K562 (cell line): ENCODE results near the gene ACE. TPM values are rescaled to one million over a fixed set of nuclear protein-coding genes. Genes with fewer than 3 reads are reported as not detected.
A peak's percentile ranks its signal among the peaks of the same experiment; 100 is the strongest.

Experiments
- BRD4 ChIP-seq: fragments of 200-600 bp; sonication (generic); IDR thresholded peaks from 2 replicates; pipeline ENCODE4 v1.6.1; 2017; ENCODE audit warnings: inconsistent platforms
- HMGN3 ChIP-seq: IDR thresholded peaks from 2 replicates; pipeline ENCODE4 v1.6.1; 2011; ENCODE audit warnings: borderline replicate concordance, low read depth, mild to moderate bottlenecking, mixed read lengths, low read length; ENCODE audit not compliant: insufficient read length; ENCODE audit errors: extremely low read depth
- RAD21 ChIP-seq, 2 experiments: fragments of 250-450 bp in 1 of 2; fragments of 450-650 bp in 1 of 2; sonication (Bioruptor Pico) in 1 of 2; formaldehyde crosslinking in 1 of 2; IDR thresholded peaks in 1 of 2; conservative IDR thresholded peaks in 1 of 2; 2 replicates each; pipeline versions ENCODE4 v1.4.0 to v1.8.0; 2020 to 2022; ENCODE audit warnings: mild to moderate bottlenecking in 2 of 2, moderate library complexity in 1 of 2
- SAFB ChIP-seq: fragments of 200-400 bp; formaldehyde crosslinking; IDR thresholded peaks from 2 replicates; pipeline ENCODE4 v1.6.1; 2017; ENCODE audit warnings: low read depth, low read length, borderline replicate concordance
- SIRT6 ChIP-seq: IDR thresholded peaks from one replicate; pipeline ENCODE4 v1.6.1; 2012; ENCODE audit warnings: low read depth, mild to moderate bottlenecking, control low read depth, inconsistent platforms, low read length, moderate library complexity
- THRAP3 ChIP-seq: fragments of 450-650 bp; IDR thresholded peaks from 2 replicates; pipeline ENCODE4 v1.6.1; 2016; ENCODE audit warnings: mild to moderate bottlenecking, inconsistent platforms, borderline replicate concordance
- polyA plus RNA-seq, 8 experiments: library from polyadenylated mRNA; depleted of rRNA in 4 of 8; stranded (reverse) in 5 of 8; unstranded in 3 of 8; fragments of >200 nt; fragmentation: Nextera tagmentation in 2 of 8; fragmentation: Illumina TruSeq in 1 of 8; extraction: Ambion mirVana in 2 of 8; extraction: Trizol in 1 of 8; gene quantifications; 2 replicates each; pipeline versions ENCODE4 v1.2.1 to v1.2.3, GENCODE V29; 2011 to 2014; ENCODE audit warnings: inconsistent platforms in 1 of 8, missing spikeins in 1 of 8
- total RNA-seq, 7 experiments: library from RNA; depleted of rRNA in 6 of 7; stranded (reverse); fragments of >200 nt in 6 of 7; fragmentation: Illumina TruSeq in 2 of 7; extraction: Trizol in 2 of 7; gene quantifications; 2 replicates each; pipeline versions ENCODE4 v1.2.1 to v1.2.3, GENCODE V29; 2011 to 2021; ENCODE audit warnings: low replicate concordance in 1 of 7
- TF ChIP-seq, protein P1 (sequence below): sonication (generic); formaldehyde crosslinking; IDR thresholded peaks from 2 replicates; pipeline ENCODE4 v1.8.0; 2022; ENCODE audit warnings: mild to moderate bottlenecking, missing genetic modification reagents
- TF ChIP-seq, protein P2 (sequence below): sonication (generic); formaldehyde crosslinking; IDR thresholded peaks from 2 replicates; pipeline ENCODE4 v1.8.0; 2022; ENCODE audit warnings: mild to moderate bottlenecking, missing genetic modification reagents
- TF ChIP-seq, protein P3 (sequence below): sonication (generic); formaldehyde crosslinking; IDR thresholded peaks from 2 replicates; pipeline ENCODE4 v1.8.0; 2022; ENCODE audit warnings: missing genetic modification reagents, mild to moderate bottlenecking, borderline replicate concordance
- TF ChIP-seq, protein P4 (sequence below): sonication (generic); formaldehyde crosslinking; IDR thresholded peaks from 2 replicates; pipeline ENCODE4 v1.8.0; 2023; ENCODE audit warnings: mild to moderate bottlenecking, missing genetic modification reagents
- TF ChIP-seq, protein P5 (sequence below): sonication (generic); formaldehyde crosslinking; IDR thresholded peaks from 2 replicates; pipeline ENCODE4 v1.8.0; 2023; ENCODE audit warnings: mild to moderate bottlenecking, missing genetic modification reagents

The ACE gene
- total and polyA plus RNA-seq, 9 of the 15 experiments (the other 6 are each of a cell fraction or from before 2014, with no cell fraction given), result 0.07 to 2.5 (median 0.47) TPM; not detected in 1

DNA sequence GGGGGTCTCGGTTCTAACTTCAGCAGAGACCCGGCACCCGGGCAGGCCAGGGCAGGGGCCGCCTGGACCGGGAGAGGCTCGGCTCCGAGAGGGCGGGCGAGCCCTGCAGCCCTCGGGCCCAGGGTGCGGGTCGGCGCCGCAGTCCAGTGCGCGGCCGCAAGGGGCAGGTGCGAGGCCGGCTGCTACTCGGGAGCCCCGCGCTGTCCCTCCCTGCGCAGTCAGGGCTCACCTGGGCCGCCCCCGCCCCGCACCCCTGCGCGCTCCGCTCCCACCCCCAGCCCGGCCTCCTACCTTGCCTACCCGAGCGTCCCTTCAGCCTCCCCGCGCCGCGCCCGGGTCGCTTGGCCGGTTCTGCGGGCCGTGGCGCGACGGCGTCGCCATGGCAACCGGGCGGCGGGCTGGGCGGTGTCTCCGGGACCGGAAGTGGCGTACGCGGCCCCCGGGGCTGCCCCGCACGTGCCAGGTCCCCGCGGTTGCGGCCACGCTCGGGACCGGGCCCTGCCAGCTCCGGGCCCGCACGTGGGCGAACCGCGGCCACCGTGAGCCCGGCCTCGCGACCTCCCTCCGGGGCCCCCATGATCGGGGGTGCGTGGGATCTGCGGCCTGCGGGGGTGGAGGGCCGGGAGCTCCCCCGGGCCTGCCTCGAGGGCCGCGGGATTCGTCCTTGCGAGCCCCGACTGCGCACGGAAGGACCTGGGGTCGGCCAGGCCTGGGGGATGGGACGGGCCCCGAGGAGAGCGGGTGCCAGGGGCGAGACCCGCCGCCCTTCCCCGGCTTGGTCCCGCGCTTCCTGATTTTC, 30.7 kb upstream of the ACE start, which contains the start of gene CYB561 (continued):
- TF ChIP-seq, protein P1, sequence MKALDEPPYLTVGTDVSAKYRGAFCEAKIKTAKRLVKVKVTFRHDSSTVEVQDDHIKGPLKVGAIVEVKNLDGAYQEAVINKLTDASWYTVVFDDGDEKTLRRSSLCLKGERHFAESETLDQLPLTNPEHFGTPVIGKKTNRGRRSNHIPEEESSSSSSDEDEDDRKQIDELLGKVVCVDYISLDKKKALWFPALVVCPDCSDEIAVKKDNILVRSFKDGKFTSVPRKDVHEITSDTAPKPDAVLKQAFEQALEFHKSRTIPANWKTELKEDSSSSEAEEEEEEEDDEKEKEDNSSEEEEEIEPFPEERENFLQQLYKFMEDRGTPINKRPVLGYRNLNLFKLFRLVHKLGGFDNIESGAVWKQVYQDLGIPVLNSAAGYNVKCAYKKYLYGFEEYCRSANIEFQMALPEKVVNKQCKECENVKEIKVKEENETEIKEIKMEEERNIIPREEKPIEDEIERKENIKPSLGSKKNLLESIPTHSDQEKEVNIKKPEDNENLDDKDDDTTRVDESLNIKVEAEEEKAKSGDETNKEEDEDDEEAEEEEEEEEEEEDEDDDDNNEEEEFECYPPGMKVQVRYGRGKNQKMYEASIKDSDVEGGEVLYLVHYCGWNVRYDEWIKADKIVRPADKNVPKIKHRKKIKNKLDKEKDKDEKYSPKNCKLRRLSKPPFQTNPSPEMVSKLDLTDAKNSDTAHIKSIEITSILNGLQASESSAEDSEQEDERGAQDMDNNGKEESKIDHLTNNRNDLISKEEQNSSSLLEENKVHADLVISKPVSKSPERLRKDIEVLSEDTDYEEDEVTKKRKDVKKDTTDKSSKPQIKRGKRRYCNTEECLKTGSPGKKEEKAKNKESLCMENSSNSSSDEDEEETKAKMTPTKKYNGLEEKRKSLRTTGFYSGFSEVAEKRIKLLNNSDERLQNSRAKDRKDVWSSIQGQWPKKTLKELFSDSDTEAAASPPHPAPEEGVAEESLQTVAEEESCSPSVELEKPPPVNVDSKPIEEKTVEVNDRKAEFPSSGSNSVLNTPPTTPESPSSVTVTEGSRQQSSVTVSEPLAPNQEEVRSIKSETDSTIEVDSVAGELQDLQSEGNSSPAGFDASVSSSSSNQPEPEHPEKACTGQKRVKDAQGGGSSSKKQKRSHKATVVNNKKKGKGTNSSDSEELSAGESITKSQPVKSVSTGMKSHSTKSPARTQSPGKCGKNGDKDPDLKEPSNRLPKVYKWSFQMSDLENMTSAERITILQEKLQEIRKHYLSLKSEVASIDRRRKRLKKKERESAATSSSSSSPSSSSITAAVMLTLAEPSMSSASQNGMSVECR (CRISPR knock-in tag), result peak; percentile 92
- 0 out of 2 replicates have a peak, but pooled peaks have one; percentile 28 for TF ChIP-seq SAFB
- TF ChIP-seq, protein P2, sequence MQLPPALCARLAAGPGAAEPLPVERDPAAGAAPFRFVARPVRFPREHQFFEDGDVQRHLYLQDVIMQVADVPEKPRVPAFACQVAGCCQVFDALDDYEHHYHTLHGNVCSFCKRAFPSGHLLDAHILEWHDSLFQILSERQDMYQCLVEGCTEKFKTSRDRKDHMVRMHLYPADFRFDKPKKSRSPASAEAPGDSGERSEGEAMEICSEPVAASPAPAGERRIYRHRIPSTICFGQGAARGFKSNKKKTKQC, result peak; percentile 92
- TF ChIP-seq, protein P3, sequence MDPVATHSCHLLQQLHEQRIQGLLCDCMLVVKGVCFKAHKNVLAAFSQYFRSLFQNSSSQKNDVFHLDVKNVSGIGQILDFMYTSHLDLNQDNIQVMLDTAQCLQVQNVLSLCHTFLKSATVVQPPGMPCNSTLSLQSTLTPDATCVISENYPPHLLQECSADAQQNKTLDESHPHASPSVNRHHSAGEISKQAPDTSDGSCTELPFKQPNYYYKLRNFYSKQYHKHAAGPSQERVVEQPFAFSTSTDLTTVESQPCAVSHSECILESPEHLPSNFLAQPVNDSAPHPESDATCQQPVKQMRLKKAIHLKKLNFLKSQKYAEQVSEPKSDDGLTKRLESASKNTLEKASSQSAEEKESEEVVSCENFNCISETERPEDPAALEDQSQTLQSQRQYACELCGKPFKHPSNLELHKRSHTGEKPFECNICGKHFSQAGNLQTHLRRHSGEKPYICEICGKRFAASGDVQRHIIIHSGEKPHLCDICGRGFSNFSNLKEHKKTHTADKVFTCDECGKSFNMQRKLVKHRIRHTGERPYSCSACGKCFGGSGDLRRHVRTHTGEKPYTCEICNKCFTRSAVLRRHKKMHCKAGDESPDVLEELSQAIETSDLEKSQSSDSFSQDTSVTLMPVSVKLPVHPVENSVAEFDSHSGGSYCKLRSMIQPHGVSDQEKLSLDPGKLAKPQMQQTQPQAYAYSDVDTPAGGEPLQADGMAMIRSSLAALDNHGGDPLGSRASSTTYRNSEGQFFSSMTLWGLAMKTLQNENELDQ (CRISPR knock-in tag), result no peak
- peak; percentile 60; the same call in 1 of the 2 replicates for TF ChIP-seq BRD4
- TF ChIP-seq, protein P4, sequence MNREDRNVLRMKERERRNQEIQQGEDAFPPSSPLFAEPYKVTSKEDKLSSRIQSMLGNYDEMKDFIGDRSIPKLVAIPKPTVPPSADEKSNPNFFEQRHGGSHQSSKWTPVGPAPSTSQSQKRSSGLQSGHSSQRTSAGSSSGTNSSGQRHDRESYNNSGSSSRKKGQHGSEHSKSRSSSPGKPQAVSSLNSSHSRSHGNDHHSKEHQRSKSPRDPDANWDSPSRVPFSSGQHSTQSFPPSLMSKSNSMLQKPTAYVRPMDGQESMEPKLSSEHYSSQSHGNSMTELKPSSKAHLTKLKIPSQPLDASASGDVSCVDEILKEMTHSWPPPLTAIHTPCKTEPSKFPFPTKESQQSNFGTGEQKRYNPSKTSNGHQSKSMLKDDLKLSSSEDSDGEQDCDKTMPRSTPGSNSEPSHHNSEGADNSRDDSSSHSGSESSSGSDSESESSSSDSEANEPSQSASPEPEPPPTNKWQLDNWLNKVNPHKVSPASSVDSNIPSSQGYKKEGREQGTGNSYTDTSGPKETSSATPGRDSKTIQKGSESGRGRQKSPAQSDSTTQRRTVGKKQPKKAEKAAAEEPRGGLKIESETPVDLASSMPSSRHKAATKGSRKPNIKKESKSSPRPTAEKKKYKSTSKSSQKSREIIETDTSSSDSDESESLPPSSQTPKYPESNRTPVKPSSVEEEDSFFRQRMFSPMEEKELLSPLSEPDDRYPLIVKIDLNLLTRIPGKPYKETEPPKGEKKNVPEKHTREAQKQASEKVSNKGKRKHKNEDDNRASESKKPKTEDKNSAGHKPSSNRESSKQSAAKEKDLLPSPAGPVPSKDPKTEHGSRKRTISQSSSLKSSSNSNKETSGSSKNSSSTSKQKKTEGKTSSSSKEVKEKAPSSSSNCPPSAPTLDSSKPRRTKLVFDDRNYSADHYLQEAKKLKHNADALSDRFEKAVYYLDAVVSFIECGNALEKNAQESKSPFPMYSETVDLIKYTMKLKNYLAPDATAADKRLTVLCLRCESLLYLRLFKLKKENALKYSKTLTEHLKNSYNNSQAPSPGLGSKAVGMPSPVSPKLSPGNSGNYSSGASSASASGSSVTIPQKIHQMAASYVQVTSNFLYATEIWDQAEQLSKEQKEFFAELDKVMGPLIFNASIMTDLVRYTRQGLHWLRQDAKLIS (CRISPR knock-in tag), result peak; percentile 11; the same call in 1 of the 2 replicates
- TF ChIP-seq RAD21 (CRISPR knock-in tag; conservative IDR thresholded peaks at IDR 0.05 in 1 of 2, IDR thresholded peaks at IDR 0.05 in 1 of 2), result peak in 1 of 2 experiments; percentile 28; a peak in 1 of 4 replicates
- TF ChIP-seq, protein P5, sequence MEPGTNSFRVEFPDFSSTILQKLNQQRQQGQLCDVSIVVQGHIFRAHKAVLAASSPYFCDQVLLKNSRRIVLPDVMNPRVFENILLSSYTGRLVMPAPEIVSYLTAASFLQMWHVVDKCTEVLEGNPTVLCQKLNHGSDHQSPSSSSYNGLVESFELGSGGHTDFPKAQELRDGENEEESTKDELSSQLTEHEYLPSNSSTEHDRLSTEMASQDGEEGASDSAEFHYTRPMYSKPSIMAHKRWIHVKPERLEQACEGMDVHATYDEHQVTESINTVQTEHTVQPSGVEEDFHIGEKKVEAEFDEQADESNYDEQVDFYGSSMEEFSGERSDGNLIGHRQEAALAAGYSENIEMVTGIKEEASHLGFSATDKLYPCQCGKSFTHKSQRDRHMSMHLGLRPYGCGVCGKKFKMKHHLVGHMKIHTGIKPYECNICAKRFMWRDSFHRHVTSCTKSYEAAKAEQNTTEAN (CRISPR knock-in tag), result 0 out of 2 replicates have a peak, but pooled peaks have one; percentile 5
- TF ChIP-seq HMGN3, result peak; percentile 31
- TF ChIP-seq THRAP3, result no peak
- no peak for TF ChIP-seq SIRT6
